Activated B cell treated with CpG ODN at 0.5 μM for 24 hours (primary cell): ENCODE results near the gene STIL. TPM values are rescaled to one million over a fixed set of nuclear protein-coding genes. Genes with fewer than 3 reads are reported as not detected.

ENCODE experiments used
- ATAC-seq: fragments of 200-7000 bp; cut with Tn5 transposase; one replicate; pipeline ENCODE4 v1.10.0; 2021; ENCODE audit warnings: low read depth, mild to moderate bottlenecking, moderate library complexity
- CTCF ChIA-PET: fragments of 350-600 bp; sonication (Branson Sonifier 250); formaldehyde crosslinking; loops from one replicate; lab custom pipeline; 2021; ENCODE audit warnings: antibody characterized with exemption; lab: Charles Lee
- POLR2A ChIA-PET: fragments of 350-600 bp; sonication (Branson Sonifier 250); formaldehyde crosslinking; loops from one replicate; lab custom pipeline; 2021; ENCODE audit warnings: antibody characterized with exemption; lab: Charles Lee
- DNase-seq: peaks from one replicate; pipeline ENCODE4 v3.0.0; 2022
- H3K27ac Mint-ChIP-seq: one replicate; pipeline ENCODE4 v1.8.0; 2020; ENCODE audit warnings: mixed read lengths
- H3K27me3 Mint-ChIP-seq: one replicate; pipeline ENCODE4 v1.8.0; 2021; ENCODE audit warnings: mixed read lengths
- H3K36me3 Mint-ChIP-seq: one replicate; pipeline ENCODE4 v1.8.0; 2021; ENCODE audit warnings: low read depth, mixed read lengths
- H3K4me1 Mint-ChIP-seq: one replicate; pipeline ENCODE4 v1.8.0; 2021; ENCODE audit warnings: mixed read lengths
- H3K4me3 Mint-ChIP-seq: one replicate; pipeline ENCODE4 v1.8.0; 2020; ENCODE audit warnings: mild to moderate bottlenecking, mixed read lengths
- H3K9me3 Mint-ChIP-seq: one replicate; pipeline ENCODE4 v1.8.0; 2020; ENCODE audit warnings: mixed read lengths
- intact Hi-C: fragments of 100-400 bp; cut with micrococcal nuclease; formaldehyde crosslinking; loops from one replicate; pipeline ENCODE4 v1.15.1; 2024
- total RNA-seq: library from RNA; stranded (reverse); gene quantifications from 2 replicates; pipeline ENCODE4 v1.2.3, GENCODE V29; 2022
- TF ChIP-seq, protein P1 (sequence below): fragments of 200-600 bp; IDR thresholded peaks from one replicate; pipeline ENCODE4 v1.8.0; 2022; ENCODE audit warnings: antibody characterized with exemption, mild to moderate bottlenecking

The STIL gene
- total RNA-seq, 1 donor from 2014 or later = 4.2 TPM

GRCh38 chr1:47235241-47235681 lies 78.7 kb downstream of the STIL start:
- Mint-ChIP-seq H3K36me3 (peaks cover 2% of the 10 kb centered on the region), H3K9me3 (no peaks in the 10 kb centered on the region), H3K4me1 (peaks cover 21% of the 10 kb centered on the region), H3K27ac (no peak overlapping the region), H3K27me3 (peaks cover 59% of the 10 kb centered on the region), H3K4me3 (no peak overlapping the region)
- DNase-seq (no peak), ATAC-seq (no peak)
- POLR2A ChIA-PET = no interaction called here
- CTCF ChIA-PET = no interaction called here
- TF ChIP-seq, protein P1, sequence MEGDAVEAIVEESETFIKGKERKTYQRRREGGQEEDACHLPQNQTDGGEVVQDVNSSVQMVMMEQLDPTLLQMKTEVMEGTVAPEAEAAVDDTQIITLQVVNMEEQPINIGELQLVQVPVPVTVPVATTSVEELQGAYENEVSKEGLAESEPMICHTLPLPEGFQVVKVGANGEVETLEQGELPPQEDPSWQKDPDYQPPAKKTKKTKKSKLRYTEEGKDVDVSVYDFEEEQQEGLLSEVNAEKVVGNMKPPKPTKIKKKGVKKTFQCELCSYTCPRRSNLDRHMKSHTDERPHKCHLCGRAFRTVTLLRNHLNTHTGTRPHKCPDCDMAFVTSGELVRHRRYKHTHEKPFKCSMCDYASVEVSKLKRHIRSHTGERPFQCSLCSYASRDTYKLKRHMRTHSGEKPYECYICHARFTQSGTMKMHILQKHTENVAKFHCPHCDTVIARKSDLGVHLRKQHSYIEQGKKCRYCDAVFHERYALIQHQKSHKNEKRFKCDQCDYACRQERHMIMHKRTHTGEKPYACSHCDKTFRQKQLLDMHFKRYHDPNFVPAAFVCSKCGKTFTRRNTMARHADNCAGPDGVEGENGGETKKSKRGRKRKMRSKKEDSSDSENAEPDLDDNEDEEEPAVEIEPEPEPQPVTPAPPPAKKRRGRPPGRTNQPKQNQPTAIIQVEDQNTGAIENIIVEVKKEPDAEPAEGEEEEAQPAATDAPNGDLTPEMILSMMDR = no peak
- intact Hi-C loops = no loop called here

- intact Hi-C loops = loop anchor here (2.0 kb wide), 2 partner anchors 204 to 212 kb away; no protein-coding TSS in a partner anchor
- TF ChIP-seq, protein P1 = no peak
- no peaks in the 10 kb centered on the region for H3K9me3 Mint-ChIP-seq
- peaks cover 2% of the 10 kb centered on the region for H3K36me3 Mint-ChIP-seq
- ATAC-seq = no peak
- H3K27ac Mint-ChIP-seq = no peak overlapping the region
- DNase-seq = no peak
- POLR2A ChIA-PET = no interaction called here
- no peak overlapping the region for H3K4me3 Mint-ChIP-seq
- H3K27me3 Mint-ChIP-seq = peaks cover 68% of the 10 kb centered on the region
- H3K4me1 Mint-ChIP-seq = peaks cover 33% of the 10 kb centered on the region
- CTCF ChIA-PET = interaction anchor here (1.2 kb wide), 1 partner anchor 41 kb away, joined by 4 read pairs; no protein-coding TSS in a partner anchor
Observed at GRCh38 chr1:47233186-47233585, 80.8 kb downstream of the STIL start.

GRCh38 chr1:47232187-47232874 lies 81.6 kb downstream of the STIL start, which contains the start of gene TAL1:
TSS of gene TAL1 (minus strand) at chr1:47232225. CDS start at chr1:47225888, 6,337 bp downstream.
- TF ChIP-seq, protein P1 = no peak
- Mint-ChIP-seq H3K4me1 (peaks cover 33% of the 10 kb centered on the region), H3K9me3 (no peaks in the 10 kb centered on the region), H3K27ac (peak within 1 kb of the TSS; percentile 24), H3K4me3 (peak within 1 kb of the TSS; percentile 79), H3K36me3 (peaks cover 2% of the 10 kb centered on the region), H3K27me3 (peaks cover 71% of the 10 kb centered on the region)
- intact Hi-C loops = loop anchor here (2.0 kb wide), 2 partner anchors 204 to 212 kb away; no protein-coding TSS in a partner anchor
- DNase-seq = no peak
- POLR2A ChIA-PET = no interaction called here
- CTCF ChIA-PET = interaction anchor here (1.2 kb wide), 1 partner anchor 40 kb away, joined by 4 read pairs; no protein-coding TSS in a partner anchor
- no peak for ATAC-seq

DNA sequence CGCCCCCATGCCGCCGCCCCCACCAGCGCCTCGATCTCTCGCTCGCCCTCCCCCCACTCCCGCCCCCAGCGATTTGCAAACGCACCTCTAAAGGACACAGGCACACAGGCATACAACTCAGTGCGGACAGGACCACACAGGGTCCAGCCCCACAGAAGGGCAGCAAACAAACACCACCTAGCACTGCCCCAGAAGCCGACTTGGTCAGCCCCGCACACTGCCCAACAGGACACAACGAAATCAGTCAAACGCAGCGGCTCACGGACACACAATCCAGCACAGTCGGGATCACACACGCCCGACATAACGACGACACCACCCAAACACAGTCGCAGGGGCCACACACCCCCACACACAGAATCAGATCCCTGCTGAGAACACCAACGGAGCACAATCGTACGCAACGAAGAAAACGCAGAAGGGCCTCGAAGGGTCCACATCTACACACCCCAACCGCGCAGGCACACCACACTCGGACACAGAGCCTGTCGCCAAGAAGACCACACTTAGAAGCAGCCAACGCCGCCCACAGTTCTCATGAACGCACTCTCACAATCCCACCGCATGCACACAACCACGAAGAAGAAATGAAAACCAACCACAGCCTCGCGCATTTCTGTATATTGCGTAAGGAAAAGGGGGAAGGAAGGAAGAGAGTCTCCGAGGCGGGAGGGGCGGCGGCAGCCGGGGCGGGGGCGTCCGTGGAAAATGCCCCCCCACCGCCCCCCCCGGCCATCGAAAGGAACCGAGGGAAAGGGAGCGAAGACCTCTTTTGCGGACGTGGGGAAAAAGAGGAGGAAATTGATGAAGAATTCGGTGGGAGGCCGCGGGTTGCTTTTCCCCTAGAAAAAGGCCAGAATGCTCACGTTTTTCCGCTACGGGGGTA lies 82.4 kb downstream of the STIL start:
- CTCF ChIA-PET = no interaction called here
- peak; percentile 29 for DNase-seq
- POLR2A ChIA-PET = no interaction called here
- Mint-ChIP-seq H3K9me3 (no peaks in the 10 kb centered on the region), H3K27ac (peak overlapping the region; percentile 24), H3K27me3 (peaks cover 74% of the 10 kb centered on the region), H3K36me3 (peaks cover 2% of the 10 kb centered on the region), H3K4me1 (peaks cover 33% of the 10 kb centered on the region), H3K4me3 (peak overlapping the region; percentile 79)
- ATAC-seq = no peak
- TF ChIP-seq, protein P1 = no peak
- intact Hi-C loops = loop anchor here (2.0 kb wide), 2 partner anchors 205 to 213 kb away; no protein-coding TSS in a partner anchor
